ENCODE results near the gene RNF213.
"Not testable (repeated sequence)": the region's sequence is repeated elsewhere in the genome, so short reads cannot be mapped to it uniquely, and the experiment has no call there.

The RNF213 gene

DNA sequence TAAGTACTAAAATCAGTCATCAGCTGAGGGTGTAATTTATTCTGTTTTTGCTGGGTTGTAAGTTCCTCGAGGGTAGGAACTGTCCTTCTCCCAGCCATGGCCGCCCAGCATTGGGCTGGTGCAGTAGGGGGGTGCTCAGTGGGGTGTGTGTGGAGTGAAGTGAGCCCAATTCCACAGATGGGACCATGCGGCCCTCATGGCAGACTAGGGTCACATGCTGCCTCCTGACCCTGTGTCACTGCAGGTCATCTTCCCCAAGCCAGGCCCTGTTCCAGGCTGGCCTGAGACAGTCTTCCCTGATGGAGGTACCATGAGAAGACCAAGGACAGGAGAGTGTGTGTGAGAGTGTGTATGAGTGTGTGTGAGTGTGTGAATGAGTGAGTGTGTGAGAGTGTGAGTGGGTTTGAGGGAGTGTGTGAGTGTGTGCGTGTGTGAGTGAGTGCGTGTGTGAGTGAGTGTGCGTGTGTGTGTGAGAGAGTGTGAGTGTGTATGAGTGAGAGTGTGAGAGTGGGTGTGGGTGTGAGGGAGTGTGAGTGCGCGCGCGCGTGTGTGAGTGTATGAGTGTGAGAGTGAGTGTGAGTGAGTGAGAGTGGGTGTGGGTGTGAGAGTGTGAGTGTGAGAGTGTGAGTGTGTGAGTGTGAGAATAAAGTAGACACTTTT, 36.7 kb upstream of the RNF213 start:
- H3K27ac ChIP-seq, result no peak overlapping the region
- DNase-seq (ENCODE audit: low read depth, low spot score), result no peak

- no peak overlapping the region for H3K27ac ChIP-seq
- no peak for DNase-seq (ENCODE audit: low read depth, low spot score)
These were observed 36.0 kb upstream of the RNF213 start for GRCh38 chr17:80224683-80225082.

- no peak for DNase-seq (ENCODE audit: low read depth, low spot score)
- no peak overlapping the region for H3K27ac ChIP-seq
These were observed 35.4 kb upstream of the RNF213 start for GRCh38 chr17:80225230-80225629.

DNA sequence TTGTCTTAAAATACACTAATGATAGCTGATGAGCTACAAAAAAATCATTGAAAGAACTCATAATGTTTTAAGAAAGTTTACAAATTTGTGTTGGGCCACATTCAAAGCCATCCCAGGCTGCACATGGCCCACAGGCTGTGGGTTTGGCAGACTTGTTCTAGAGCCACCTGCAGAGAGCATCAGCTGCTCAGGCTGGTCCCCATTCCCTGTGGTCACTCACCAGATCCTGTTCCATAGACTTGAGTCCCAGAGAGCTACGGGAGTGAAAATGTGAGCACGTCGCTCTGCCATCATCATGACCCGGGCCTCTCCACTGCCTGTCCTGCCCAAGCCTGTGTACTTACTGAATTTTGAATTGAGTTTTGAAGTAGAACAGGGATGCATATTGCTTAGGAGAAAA, 33.5 kb upstream of the RNF213 start:
- H3K27ac ChIP-seq, result no peak overlapping the region
- no peak for DNase-seq (ENCODE audit: low read depth, low spot score)

GRCh38 chr17:80227666-80228065, 33.0 kb upstream of the RNF213 start:
- no peak for DNase-seq (ENCODE audit: low read depth, low spot score)
- no peak overlapping the region for H3K27ac ChIP-seq

GRCh38 chr17:80228477-80228876, 32.2 kb upstream of the RNF213 start:
- no peak overlapping the region for H3K27ac ChIP-seq
- DNase-seq (ENCODE audit: low read depth, low spot score), result no peak

DNA sequence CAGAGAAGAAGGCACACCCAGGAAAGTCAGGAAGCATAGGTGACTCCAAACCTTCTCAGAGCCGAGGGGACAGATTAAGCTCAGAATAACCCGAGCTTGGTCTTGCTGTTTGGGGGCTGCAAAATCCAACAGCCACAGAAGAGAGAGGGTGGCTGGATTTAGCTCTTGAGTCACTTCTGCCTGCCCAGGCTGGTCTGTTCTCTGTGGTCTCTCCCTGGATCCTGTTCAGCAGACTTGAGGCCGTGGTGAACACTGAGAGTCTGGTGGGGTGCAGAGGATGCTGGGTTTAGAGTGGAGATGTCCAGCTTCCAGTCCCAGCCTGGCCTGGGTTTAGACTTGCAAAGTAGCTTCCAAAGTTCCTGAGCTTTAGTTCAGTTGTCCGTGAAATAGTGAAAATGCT, 31.6 kb upstream of the RNF213 start:
- DNase-seq (ENCODE audit: low read depth, low spot score), result no peak

GRCh38 chr17:80232438-80232837, 28.2 kb upstream of the RNF213 start:
- DNase-seq (ENCODE audit: low read depth, low spot score), result no peak
- no peak overlapping the region for H3K27ac ChIP-seq

More for the DNA sequence above, 31.6 kb upstream of the RNF213 start:
- no peak overlapping the region for H3K27ac ChIP-seq

- H3K27ac ChIP-seq, result no peak overlapping the region
- no peak for DNase-seq (ENCODE audit: low read depth, low spot score)
These were observed 27.4 kb upstream of the RNF213 start for GRCh38 chr17:80233202-80233601.

- no peak for DNase-seq (ENCODE audit: low read depth, low spot score)
- H3K27ac ChIP-seq, result no peak overlapping the region
These were observed 23.7 kb upstream of the RNF213 start for GRCh38 chr17:80236911-80237310.

DNA sequence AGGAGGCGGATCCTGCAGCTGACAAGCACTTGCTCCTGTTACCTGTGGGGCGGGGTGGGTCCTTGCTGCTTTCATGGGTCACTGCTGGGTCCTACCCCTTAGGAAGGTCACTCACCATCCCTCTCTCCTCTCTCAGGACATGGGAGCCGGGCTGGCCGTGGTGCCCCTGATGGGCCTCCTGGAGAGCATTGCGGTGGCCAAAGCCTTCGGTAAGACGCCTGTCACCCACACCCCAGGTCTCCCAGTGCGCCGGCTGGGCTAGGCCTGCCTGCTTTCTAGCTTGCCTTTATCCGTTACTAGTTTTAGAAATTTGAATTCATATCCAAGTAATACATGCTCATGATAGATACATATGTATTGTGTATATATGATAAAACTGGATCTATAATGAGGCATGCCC, 23.3 kb upstream of the RNF213 start:
- DNase-seq (ENCODE audit: low read depth, low spot score), result no peak
- no peak overlapping the region for H3K27ac ChIP-seq

DNA sequence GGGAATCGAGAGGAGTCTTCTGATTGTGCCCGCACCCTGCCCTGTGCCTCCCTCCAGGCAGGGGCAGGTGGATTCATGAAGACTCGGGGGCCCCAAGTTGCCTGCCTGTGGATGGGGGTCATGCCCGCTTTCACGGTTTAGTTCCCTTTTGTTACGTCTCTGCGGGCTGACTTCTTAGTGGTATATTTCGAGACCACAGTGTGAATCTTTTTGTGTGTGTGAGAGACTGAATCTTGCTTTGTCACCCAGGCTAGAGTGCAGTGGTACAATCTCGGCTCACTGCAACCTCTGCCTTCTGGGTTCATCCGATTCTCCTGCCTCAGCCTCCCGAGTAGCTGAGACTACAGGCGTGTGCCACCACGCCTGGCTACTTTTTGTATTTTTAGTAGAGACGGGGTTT, 18.1 kb upstream of the RNF213 start:
- DNase-seq (ENCODE audit: low read depth, low spot score), result no peak
- H3K27ac ChIP-seq, result no peak overlapping the region

DNA sequence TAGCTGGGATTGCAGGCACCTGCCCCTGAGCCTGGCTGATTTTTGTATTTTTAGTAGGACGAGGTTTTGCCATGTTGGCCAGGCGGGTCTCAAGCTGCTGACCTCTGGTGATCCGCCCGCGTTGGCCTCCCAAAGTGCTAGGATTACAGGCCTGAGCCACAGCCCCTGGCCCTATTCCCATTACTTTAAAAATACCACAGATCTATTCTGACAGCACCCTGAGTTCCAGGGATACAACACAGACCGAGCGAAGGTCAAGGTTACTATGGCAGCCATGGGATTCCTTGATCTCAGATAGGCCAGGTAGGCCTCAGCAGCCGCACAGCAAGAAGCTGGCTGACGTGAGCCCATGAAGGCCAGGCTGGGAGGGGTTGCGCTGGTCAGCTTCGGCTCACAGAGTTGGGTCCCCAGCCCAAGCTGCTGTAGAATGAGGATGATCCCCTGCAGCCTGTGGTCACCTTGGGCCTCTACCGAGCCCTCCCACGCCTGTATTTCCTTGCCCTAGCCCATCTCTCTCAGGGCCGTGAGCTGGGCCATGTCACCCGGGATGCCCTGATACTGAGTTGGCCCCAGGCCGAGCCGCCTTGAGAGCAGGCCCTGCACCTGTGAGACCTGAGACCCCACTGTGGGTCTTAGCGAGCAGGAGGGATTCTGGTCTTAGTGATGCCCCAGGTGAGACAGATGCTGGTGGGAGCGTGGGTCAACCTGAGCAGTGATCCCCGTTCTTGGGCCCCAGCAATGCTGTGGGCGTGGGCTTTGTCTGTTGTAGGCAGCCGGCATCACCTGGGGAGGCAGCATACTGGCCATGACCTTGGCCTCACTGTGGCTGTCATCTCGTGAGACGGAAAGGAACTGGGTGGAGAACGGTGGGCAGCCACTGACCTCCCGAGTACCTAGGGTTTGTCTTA, 16.9 kb upstream of the RNF213 start:
- no peak overlapping the region for H3K27ac ChIP-seq
- DNase-seq (ENCODE audit: low read depth, low spot score), result no peak

- not testable (repeated sequence) for DNase-seq (ENCODE audit: low read depth, low spot score); H3K27ac ChIP-seq
These were observed 16.2 kb upstream of the RNF213 start for GRCh38 chr17:80244448-80244847.

DNA sequence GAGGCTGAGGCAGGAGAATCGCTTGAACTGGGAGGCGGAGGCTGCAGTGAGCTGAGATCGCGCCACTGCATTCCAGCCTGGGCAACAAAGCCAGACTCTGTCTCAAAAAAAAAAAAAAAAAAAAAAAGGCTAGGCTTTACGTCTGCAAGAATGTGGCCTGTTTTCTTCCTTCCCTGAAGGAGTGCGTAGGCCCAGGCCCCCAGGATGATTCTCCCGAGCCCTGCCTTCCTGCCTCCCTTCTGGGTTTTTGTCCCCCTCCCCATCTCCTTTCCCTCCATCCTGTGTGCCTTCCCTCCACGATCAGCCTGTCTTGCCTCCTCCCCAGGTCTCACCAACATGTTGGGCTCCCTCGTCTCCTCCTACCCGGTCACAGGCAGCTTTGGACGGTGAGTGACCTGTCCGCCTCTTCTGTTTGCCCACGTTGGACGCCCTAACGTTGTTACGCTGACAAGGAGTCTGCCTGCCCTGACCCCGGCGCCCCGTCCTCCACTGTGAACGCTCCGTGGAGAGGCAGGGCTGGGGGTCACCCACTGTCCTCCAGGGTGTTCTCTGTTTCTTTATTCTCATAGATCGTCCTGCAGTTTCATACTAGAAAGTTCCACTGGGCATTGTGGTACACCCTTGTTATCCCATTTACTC, 15.7 kb upstream of the RNF213 start:
- no peak overlapping the region for H3K27ac ChIP-seq
- DNase-seq (ENCODE audit: low read depth, low spot score), result no peak

- no peak overlapping the region for H3K27ac ChIP-seq
These were observed 14.9 kb upstream of the RNF213 start for GRCh38 chr17:80245566-80246265.

GRCh38 chr17:80246266-80246681, 14.4 kb upstream of the RNF213 start:
- DNase-seq (ENCODE audit: low read depth, low spot score), result no peak
- no peak overlapping the region for H3K27ac ChIP-seq

More at GRCh38 chr17:80245566-80246265, 14.9 kb upstream of the RNF213 start:
- no peak for DNase-seq (ENCODE audit: low read depth, low spot score)

DNA sequence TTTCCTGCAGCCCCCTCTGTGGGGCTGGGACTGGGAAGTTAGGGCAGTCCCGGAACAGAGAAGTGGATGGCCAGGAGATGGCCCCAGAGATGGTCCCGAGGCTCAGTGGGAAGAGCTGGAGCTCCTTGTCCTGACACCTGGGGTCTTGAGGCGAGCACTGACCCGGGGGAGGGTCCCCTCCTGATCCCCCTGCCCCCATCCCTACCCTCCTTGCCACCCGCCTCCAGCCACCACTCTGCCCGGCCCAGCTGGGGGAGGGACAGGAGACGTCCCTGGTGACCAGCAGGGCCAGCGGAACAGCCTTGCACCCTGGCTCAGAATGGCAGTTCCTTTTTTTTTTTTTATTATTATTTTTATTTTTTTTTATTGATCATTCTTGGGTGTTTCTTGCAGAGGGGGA, 13.9 kb upstream of the RNF213 start:
- DNase-seq (ENCODE audit: low read depth, low spot score), result no peak
- H3K27ac ChIP-seq, result no peak overlapping the region

DNA sequence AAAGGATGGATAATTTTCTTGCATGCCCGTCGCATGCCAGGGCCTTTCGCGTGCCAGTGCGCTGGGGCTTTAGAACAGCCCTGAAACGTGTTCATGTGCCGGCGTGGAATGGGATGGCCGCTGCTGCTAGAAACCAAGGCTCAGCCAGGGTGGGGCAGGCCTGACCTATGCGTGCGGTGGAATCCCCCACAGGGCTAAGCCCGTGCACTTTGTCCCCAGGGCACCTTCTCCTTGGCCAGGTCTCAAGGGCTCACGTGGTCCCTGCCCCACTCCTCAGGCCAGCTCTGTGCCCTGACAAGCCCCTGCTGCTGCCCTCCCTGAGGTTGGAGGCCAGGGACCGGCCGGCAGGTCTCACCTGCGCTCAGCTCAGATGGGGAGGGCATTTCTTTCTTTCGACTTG, 13.1 kb upstream of the RNF213 start:
- H3K27ac ChIP-seq, result no peak overlapping the region
- DNase-seq (ENCODE audit: low read depth, low spot score), result no peak

Measured in epithelial cell of prostate (primary cell).